Ramos (cell line): ENCODE results near the gene RNF113A.

Experiments used
- in situ Hi-C: fragments of 300-500 bp; cut with MboI; formaldehyde crosslinking; loops from one replicate; pipeline ENCODE4 v1.14.3; 2022; ENCODE audit warnings: low sequenced_read_pairs; ENCODE audit not compliant: unreplicated experiment

The RNF113A gene

GRCh38 chrX:119871599-119872395, at the start of gene RNF113A, which contains the start of gene NDUFA1:
RNF113A (minus strand) TSS chrX:119871733; CDS start chrX:119871613, 120 bp downstream.
NDUFA1 (plus strand) TSS chrX:119871832; CDS start chrX:119871912, 80 bp downstream.
- in situ Hi-C loops: no loop called here

DNA sequence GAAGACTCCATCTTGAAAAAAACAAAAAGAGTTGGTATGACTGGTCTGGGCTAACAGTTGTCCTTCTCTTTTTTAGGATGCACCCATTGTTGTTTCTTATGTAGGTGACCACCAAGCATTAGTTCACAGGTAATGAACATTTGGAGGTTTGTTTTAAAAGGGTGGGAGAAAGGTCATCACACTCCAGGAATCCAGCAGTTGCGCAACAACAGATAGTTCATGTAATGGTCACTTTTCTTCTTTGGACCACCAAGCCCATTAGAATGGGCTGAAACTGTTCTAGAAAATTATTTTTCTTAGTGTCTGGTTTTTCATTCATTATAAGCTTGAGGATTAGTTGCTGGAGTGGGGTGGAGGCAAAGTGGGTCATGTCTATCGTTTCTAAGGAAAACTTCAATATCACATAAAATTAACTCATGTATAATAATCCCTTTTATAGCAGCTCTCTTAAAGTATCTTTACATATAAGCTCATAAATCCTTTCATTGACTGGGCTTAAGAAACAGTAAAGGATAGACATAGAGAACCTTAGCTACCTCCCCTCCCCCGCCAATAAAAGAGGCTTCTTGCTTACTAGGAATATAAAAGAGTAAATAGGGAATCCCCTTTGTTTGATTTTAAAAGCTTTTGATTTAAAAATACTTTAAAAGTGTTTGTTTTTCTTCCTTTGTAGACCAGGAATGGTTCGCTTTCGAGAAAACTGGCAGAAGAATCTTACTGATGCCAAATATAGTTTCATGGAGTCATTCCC, 48.5 kb upstream of the RNF113A start:
- in situ Hi-C loops: no loop called here

GRCh38 chrX:119917877-119918276, 46.3 kb upstream of the RNF113A start:
- in situ Hi-C loops: no loop called here

DNA sequence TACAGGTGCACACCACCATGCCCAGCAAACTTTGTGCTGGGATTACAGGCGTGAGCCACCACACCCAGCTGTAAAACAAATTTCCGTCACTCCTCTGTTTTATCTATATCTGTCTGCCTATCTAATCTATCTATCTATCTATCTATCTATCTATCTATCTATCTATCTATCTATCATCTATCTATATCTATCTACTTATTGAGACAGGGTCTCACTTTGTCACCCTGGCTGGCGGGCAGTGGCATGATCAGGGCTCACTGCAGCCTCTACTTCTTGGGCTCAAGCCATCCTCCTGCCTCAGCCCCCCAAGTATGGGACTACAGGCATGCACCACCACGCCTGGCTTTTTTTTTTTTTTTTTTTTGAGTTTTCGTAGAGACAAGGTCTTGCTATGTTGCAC, 44.8 kb upstream of the RNF113A start:
- in situ Hi-C loops: no loop called here

- in situ Hi-C loops: no loop called here
Measured at GRCh38 chrX:119900976-119901375, 29.4 kb upstream of the RNF113A start.

GRCh38 chrX:119899125-119899524, 27.6 kb upstream of the RNF113A start:
- in situ Hi-C loops: loop anchor here (25.0 kb wide), 1 partner anchor 387 kb away; no protein-coding TSS in a partner anchor

GRCh38 chrX:119895843-119896326, 24.4 kb upstream of the RNF113A start, which contains the start of gene AKAP14:
AKAP14 (plus strand) TSS chrX:119895893; CDS start chrX:119903224, 7,331 bp downstream.
- in situ Hi-C loops: loop anchor here (25.0 kb wide), 1 partner anchor 384 kb away; no protein-coding TSS in a partner anchor

GRCh38 chrX:119891961-119892692, 20.6 kb upstream of the RNF113A start:
- in situ Hi-C loops: loop anchor here (25.0 kb wide), 1 partner anchor 380 kb away; no protein-coding TSS in a partner anchor

DNA sequence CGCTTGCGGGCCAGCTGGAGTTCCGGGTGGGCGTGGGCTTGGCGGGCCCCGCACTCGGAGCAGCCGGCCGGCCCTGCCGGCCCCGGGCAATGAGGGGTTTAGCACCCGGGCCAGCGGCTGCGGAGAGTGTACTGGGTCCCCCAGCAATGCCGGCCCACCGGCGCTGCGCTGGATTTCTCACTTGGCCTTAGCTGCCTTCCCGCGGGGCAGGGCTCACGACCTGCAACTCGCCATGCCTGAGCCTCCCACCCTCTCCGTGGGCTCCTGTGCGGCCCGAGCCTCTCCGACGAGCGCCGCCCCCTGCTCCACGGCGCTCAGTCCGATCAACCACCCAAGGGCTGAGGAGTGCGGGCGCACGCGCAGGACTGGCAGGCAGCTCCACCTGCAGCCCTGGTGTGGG, 19.1 kb upstream of the RNF113A start:
- in situ Hi-C loops: loop anchor here (25.0 kb wide), 1 partner anchor 378 kb away; no protein-coding TSS in a partner anchor

GRCh38 chrX:119887721-119888425, 16.3 kb upstream of the RNF113A start:
- in situ Hi-C loops: loop anchor here (25.0 kb wide), 1 partner anchor 376 kb away; no protein-coding TSS in a partner anchor

- in situ Hi-C loops: loop anchor here (25.0 kb wide), 1 partner anchor 373 kb away; no protein-coding TSS in a partner anchor
Measured at GRCh38 chrX:119885554-119886428, 14.3 kb upstream of the RNF113A start.

DNA sequence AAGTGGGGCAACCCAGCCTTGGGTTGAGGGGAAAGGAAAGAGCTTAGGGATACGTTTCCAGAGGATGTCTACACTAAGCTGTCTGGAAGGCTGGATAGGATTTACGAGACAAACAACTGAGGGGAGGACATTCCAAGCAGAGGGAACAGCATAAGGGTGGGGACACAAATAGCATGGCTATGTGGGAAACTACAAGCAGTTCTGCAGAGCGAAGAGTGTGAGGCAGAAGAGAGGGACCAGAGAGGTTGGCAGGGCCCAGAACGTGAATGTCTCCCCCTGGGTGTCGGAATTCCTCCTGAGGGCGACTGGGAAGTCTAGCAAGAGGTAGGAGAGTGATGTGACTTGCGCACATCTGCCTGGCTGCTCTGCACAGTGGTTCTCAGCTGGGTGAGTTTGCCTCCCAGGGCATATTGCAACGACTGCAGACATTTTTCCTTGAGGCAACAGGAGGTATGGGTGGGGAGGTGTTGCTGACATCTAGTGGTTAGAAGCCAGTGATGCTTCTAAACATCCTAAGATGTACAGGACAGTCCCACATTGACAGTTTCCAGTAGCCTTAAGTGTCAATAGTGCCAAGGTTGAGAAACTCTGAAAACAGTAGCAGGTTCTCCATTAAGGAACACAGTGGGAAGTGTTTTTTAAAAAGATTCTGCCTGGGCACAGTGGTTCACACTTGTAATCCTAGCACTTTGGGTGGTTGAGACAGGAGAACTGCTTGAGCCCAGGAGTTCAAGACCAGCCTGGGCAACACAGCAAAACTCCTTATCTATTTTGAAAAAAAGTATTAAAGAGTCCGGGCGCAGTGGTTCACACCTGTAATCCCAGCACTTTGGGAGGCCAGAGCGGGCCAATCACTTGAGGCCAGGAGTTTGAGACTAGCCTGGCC, 9.3 kb upstream of the RNF113A start:
- in situ Hi-C loops: loop anchor here (25.0 kb wide), 1 partner anchor 368 kb away; no protein-coding TSS in a partner anchor

GRCh38 chrX:119880076-119880475, 8.5 kb upstream of the RNF113A start:
- in situ Hi-C loops: loop anchor here (25.0 kb wide), 1 partner anchor 368 kb away; no protein-coding TSS in a partner anchor

DNA sequence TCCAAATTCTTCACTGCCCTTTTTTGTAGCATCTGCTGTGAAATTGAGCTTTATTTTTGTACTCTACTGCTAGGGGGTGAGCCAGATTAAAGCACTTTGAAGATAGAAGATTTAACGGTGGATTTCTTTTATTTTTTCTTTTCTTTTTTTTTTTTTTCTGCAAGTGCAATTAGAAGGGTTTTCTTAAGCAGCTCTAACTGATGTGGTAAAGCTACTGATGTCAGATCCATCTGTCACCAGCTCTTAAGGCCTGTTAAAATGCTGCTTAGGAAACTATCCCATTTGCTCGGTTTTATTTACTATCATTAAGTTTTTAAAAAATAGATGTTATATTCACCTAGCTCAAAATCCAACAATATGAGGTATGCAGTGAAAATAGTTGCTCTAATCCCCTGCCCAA, 7.2 kb upstream of the RNF113A start:
- in situ Hi-C loops: loop anchor here (25.0 kb wide), 1 partner anchor 366 kb away; no protein-coding TSS in a partner anchor

DNA sequence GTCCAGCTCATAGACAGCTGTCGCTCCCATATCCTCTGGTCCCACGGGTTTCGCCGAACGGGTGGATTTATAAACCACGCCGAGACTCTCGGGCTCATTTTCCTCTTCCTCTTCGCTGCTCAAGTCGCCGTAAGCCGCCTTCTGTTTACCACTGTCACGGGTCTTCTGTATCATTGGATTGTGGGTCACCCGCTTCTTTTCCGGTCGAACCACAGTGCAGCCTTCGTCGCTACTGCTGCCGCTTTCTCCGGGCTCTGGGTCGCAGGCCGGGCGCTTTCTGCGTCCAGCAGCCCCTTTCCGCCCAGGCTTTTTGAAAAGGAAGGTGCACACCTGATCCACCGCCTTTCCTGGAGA, 311 bp downstream of the RNF113A start:
- in situ Hi-C loops: no loop called here

DNA sequence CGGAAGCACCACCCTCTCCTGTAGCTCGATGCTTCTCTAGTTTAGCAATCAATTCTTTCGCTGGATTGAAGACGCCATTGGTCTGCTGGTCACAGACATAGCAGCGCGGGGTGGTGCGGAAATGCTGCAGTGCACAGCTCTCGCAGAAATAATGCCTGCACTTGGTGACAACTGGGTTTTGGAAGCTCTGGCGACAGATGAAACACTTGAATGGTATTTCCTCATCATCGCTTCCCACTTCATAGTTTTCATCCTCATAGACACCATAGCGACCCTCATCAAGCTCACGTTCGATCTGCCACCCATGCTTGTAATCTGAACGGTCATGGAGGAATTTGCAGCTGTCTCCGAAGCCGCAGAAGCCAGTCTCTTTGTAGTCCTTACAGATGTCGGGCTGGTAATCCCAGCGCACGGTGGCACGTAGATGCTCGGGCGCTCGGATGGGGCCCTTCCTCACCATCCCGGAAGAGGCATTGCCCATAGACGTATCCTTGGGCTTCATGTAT, 854 bp downstream of the RNF113A start:
- in situ Hi-C loops: no loop called here

- in situ Hi-C loops: no loop called here
Measured at GRCh38 chrX:119853444-119853843, 18.1 kb downstream of the RNF113A start.
